Astrocyte (in vitro differentiated cells and primary cell): ENCODE results near the gene EGF.

Source experiments
- EZH2 ChIP-seq: IDR thresholded peaks from 2 replicates; pipeline ENCODE4 v1.6.1; 2012; ENCODE audit warnings: mild to moderate bottlenecking, low read length, inconsistent platforms; ENCODE audit not compliant: insufficient read depth
- TF ChIP-seq, protein P1 (sequence below): IDR thresholded peaks from 2 replicates; pipeline ENCODE4 v1.5.1; 2011; ENCODE audit warnings: low read depth, mild to moderate bottlenecking, inconsistent platforms, low read length, moderate library complexity; ENCODE audit not compliant: insufficient read depth

DNA sequence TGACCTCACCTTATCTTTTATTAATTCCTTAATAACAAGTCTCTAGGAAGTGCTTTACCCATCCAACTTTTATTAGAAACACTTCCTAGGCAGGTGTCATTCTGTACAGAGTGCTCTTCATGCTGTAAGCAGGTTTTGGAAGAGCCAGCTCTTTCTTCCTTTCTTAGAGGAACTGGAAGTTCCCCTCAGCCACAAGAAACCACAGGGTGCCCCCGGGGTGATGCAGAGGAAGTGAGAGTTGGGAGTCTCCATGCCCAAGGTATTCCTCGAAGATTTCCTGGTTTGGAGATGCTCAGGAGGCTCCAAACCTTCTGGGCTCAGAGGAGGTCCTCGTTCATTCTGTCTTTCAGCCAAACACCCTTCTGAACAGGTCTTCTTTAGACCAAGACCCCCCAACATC, 83.8 kb downstream of the EGF start:
- TF ChIP-seq EZH2: no peak
- TF ChIP-seq, protein P1, sequence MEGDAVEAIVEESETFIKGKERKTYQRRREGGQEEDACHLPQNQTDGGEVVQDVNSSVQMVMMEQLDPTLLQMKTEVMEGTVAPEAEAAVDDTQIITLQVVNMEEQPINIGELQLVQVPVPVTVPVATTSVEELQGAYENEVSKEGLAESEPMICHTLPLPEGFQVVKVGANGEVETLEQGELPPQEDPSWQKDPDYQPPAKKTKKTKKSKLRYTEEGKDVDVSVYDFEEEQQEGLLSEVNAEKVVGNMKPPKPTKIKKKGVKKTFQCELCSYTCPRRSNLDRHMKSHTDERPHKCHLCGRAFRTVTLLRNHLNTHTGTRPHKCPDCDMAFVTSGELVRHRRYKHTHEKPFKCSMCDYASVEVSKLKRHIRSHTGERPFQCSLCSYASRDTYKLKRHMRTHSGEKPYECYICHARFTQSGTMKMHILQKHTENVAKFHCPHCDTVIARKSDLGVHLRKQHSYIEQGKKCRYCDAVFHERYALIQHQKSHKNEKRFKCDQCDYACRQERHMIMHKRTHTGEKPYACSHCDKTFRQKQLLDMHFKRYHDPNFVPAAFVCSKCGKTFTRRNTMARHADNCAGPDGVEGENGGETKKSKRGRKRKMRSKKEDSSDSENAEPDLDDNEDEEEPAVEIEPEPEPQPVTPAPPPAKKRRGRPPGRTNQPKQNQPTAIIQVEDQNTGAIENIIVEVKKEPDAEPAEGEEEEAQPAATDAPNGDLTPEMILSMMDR: no peak
